Mucosa of gallbladder (tissue), 1 donor: ENCODE measurements around the gene REXO1. TPM values are rescaled to one million over a fixed set of nuclear protein-coding genes. Genes with fewer than 3 reads are reported as not detected.

Source experiments
- DNase-seq: peaks from one replicate; pipeline ENCODE4 v3.0.0-alpha.2; 2020; ENCODE audit warnings: low spot score
- total RNA-seq: library from RNA; stranded (reverse); gene quantifications from one replicate; pipeline ENCODE4 v1.2.1, GENCODE V29; 2021
- donor health status: DM: no; HTN: no; CAD: no.

The REXO1 gene
- total RNA-seq, 1 donor from 2014 or later, result 39.2 TPM

- no peak for DNase-seq
Measured at GRCh38 chr19:1861599-1862031, 13.3 kb upstream of the REXO1 start.

- DNase-seq, result no peak
Measured at GRCh38 chr19:1860821-1861598, 12.7 kb upstream of the REXO1 start.

GRCh38 chr19:1860042-1860775 is 11.9 kb upstream of the REXO1 start:
- peak; percentile 73 for DNase-seq

- DNase-seq, result no peak
Measured at GRCh38 chr19:1859331-1859781, 11.1 kb upstream of the REXO1 start.

- no peak for DNase-seq
Measured at GRCh38 chr19:1858412-1859081, 10.3 kb upstream of the REXO1 start.

GRCh38 chr19:1857648-1858326 is 9.5 kb upstream of the REXO1 start:
- DNase-seq, result no peak

GRCh38 chr19:1856698-1857603 is 8.7 kb upstream of the REXO1 start:
- peak; percentile 90 for DNase-seq

- no peak for DNase-seq
Measured at GRCh38 chr19:1856345-1856697, 8.0 kb upstream of the REXO1 start.

- DNase-seq, result no peak
Measured at GRCh38 chr19:1855828-1856255, 7.6 kb upstream of the REXO1 start.

- DNase-seq, result peak; percentile 91
Measured at GRCh38 chr19:1855040-1855827, 7.0 kb upstream of the REXO1 start.

GRCh38 chr19:1854542-1855039 is 6.3 kb upstream of the REXO1 start:
- DNase-seq, result no peak

GRCh38 chr19:1854039-1854541 is 5.8 kb upstream of the REXO1 start:
- DNase-seq, result no peak

GRCh38 chr19:1853295-1854038 is 5.2 kb upstream of the REXO1 start:
- DNase-seq, result peak; percentile 86

- no peak for DNase-seq
Measured at GRCh38 chr19:1852581-1853128, 4.4 kb upstream of the REXO1 start.

GRCh38 chr19:1851654-1852580 is 3.6 kb upstream of the REXO1 start:
- no peak for DNase-seq

- DNase-seq, result no peak
Measured at GRCh38 chr19:1850809-1851653, 2.7 kb upstream of the REXO1 start.
